NCI-H1048 (cell line): Measurements from ENCODE around the gene PXMP2.

Experiments
- DNase-seq: peaks from one replicate; lab custom pipeline; 2025; lab: John Stamatoyannopoulos, UW

The PXMP2 gene

DNA sequence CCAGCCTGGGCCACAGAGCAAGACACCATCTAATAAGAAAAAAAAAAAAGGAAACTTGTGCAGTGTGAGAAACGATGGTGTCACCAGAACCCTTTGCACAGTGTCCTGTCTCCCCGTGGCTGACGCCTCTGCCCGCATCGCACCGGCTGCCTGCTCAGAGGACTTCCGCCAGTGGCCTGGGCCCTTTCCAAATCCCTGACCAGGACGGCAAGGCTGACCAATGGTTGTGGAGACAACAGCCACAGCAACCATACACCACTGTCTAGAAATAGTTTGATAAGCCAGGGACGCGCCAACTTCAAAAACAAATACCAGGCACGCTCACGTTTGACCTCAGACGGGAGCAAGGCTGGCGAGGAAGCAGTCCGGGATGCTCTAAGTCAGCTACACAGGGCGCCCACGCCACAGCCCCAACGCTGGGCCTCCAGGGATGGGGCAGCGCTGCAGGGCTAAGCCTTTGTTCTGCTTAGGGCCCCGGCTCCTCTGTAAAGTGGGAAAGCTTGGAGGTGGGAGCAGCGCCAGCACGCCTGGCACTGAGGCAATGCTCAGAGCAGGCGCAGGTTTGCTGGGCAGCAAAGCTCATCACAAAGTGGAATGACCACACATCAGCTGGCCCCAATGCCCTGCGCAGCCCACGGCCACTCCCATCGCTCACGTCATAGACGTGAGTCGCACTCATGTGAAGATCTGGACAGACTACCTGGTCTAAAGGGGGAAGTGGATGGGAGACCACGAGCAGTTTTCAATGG lies 35.8 kb downstream of the PXMP2 start:
- DNase-seq: no peak

DNA sequence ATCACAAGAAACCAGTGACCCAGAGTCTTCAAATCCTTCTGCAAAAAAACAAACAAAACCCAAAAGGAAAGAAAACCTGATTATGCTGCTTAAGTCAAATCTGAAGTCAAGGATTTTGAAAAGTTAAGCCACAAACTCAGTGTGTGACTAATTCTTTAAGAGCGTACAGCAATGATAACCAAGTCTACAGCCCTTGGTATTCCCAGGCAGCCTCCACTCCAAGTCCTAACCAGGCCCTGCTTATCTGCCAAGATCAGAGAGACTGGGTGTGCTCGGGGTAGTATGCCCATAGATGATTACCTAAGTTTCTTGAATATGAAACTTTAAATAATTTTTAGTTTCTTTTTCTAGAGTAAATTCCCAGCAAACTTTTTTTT lies 36.4 kb downstream of the PXMP2 start:
- no peak for DNase-seq

DNA sequence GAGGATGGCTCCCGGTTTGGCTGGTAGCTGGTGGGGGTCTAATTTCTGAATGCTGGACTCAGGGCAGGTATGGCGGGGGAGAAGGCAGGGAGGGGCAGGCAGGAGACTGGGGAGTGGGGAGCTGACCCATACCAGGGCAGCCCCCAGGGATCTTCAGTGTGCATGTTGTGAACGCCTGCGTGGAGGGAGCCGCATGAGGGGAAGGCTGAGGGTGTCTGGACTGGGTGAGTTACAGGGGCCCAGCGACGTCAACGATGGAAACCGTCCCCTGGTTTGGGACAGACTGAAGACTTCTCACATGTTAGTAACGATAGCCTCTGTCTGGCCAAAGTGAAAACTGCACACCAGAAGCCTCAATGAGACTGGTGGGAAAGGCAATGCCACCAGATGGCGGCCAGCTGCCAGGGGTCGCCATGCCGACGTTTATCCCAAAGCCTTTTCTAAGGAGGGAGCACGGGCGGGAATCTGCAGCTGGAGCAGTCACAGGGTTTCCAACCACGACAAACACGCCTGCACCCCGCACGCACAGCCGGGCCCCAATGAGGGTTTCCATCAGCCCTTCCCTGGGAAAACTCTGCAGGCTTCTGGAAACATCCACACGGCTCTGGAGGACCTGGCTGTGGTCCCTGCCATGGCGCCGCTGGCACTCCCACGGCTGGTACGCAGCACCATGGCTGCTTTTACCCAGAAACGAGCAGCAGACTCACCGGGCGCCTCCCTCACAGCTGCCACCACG lies 37.3 kb downstream of the PXMP2 start:
- DNase-seq: no peak

DNA sequence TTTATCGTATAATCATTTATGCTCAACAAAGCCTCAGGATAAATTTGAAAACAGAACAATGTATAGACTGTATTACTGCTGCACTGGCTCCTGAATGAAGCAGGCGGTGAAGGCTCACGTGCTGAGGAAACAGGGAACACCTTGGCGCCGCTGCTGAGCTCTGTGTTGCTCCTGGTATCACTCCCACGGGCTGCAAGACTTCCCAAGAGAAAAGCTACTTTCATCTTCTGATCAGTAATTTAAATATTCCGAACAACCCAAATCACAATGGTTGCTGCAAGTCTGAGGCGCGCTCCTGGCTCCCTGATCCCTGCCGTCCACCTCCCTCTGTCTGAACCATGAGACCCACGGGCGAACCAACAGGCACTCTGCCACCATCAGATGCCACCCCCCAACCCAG lies 39.0 kb downstream of the PXMP2 start:
- DNase-seq: no peak

DNA sequence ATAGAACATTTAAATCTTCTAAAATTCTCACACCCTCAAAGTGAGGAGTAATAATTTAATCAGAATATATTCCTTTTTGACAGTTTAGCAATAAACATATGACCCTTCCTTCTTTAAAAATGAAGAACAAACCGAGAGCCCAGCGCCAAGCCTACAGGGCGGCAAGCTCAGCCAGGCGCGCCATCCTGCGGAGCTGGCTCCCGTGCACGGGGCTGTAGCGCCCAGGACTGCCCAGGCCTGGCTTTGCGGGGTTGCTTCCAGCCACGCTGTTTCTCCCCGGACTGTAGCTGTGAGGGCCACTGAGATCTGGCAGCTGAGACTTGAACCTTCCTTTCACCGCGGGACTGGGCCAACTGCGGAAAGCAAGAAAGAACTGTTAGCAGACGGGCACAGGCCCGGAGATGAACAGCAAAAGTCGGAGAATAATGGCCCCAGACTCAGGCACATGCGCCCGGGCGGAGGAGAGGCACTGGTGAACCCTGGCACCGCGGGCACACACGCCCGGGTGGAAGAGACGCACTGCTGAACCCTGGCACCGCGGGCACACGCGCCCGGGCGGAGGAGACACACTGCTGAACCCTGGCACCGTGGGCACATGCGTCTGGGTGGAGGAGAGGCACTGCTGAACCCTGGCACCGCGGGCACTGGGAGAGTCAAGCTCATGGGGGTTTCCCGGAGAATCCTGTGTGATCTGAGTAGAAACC lies 39.9 kb downstream of the PXMP2 start:
- DNase-seq: no peak

DNA sequence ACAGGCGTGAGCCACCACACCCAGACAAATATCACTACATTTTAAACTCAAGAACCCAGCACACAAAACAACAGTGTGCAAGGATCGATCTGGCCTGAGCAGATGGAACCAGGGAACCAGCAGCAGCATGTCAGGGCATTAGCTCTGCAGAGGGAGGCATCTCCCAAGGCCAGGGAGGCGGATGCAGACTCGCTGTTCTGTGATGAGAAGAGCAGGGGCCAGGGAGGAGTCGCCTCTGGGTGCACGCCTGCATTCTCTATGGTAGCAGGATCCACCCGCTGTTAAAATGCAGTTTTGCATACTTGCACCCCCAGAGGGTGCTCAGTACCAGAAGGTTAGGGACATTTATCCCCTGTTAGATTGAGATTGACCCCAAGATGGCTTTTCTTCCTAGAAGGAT lies 41.1 kb downstream of the PXMP2 start:
- DNase-seq: no peak

DNA sequence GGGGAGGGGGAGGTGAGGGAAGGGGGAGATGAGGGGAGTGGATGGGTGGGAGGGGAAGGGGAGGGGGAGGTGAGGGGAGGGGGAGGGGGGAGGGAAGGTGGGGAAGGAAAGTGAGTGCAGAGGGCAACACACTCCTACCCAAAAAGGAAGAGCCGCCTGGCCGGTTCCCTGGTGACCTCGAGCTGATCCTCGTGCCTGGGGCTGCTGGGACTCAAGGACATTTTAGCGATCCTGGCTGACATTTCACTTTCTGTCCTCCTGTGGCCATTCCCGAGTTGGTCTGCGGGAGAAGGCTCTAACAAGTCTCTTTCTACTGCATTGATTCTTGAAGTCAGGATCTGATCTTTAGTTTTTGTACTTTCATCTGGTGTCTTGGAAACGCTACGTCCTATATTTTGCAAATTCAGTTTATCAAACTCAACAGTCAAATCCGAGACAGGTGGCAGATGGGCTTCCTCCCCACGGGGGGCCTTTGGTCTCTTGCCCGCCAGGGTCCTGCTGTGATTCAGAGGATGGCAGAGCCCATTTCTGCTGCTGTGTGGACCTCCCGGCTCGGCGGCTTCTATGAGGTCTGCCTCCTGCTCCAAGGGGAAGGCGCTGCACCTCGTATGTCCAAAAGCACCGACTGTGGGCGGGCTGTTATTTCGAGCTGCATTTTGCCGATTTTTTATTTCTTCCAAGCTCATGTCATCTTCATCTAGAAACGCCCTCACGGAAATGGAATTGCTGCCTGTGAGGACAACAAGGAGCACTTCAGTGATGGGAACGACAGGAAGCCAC lies 42.3 kb downstream of the PXMP2 start:
- DNase-seq: no peak

DNA sequence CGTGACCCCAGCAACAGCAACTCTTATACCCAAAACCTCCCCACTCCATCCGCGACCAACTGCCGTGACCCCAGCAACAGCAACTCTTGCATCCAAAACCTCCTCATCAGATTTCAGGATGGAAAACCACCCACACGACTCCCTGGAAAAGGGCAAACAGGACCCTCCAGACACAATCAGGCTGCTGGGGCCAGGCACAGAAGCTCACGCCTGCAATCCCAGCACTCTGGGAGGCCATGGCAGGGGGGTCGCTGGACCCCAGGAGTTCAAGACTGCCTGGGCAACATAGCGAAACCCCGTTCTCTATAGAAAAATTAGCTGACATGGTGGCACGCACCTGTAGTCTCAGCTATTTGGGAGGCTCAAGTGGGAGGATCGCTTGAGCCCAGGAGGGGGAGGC lies 43.0 kb downstream of the PXMP2 start:
- no peak for DNase-seq

DNA sequence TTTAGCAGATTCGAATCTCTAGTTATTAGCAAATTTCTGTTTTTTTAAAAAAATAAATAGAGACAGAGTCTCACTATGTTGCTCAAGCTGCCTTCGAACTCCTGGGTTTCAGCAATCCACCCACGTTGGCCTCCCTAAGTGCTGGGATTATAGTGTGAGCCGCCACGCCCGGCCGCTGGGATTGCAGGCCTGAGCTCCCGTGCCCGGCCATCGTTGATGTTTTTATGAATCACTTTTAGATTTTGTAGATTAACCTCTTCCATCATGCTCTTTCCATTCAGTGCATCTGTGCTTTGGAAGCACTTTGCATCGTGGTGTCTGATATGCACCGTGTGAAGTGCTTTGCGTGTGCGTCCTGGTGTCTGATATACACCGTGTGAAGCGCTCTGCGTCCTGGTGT lies 44.2 kb downstream of the PXMP2 start:
- no peak for DNase-seq

DNA sequence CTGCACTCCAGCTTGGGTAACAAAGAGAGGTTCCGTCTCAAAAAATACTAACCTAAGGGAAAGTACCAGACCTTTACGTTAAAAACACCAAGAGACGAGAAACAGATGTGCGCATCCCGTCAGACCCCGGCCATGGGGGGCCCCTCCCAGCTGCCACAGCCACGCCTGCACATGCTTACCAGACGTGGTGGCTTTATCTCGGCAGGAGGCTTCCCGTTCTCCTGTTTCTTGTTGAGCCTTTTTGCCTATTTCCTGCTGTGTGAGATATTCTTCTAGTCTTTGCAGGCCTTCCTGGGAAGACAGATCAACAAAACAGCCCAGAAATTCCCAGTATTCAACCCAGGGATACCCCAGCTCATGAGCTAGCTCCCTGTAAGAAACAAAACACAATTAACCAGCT lies 46.8 kb downstream of the PXMP2 start:
- no peak for DNase-seq

DNA sequence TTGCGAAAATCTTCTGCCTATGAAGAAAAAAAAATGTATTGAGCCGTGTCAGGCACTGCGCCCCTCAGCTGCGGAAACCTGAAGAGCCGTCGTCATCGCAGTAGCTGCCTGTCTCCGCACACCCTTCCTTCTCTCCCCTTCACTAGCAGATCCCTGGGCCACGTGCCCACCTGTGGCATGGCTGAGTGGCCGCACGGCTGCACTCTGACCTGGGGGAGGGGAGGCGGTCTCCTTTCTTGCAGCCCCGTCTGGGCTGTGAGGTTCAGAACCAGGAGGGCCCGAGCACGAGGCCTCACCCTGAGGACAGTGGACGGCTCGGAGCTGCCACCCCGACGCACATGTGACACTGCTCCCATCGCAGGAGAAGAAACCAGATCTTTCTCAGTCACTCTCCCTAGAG lies 48.1 kb downstream of the PXMP2 start:
- DNase-seq: no peak

DNA sequence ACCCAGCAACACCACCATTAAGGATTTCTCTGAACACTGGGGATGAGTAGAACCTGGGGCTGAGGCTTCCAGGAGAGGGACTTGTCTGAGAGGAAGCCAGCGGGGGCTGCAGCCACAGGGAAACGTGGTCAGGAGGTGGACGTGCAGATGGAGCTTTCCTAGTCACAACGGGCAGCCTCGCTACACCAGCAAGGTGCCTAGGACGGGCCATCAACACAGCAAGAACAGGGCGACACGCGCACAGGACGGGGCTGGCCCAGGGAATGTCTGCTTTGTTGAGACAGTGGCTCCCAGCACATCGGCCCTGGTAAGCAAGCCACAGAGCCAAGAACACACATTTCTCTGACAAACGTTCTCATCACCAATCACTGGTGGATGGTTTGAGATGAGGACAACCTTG lies 49.0 kb downstream of the PXMP2 start:
- DNase-seq: no peak

DNA sequence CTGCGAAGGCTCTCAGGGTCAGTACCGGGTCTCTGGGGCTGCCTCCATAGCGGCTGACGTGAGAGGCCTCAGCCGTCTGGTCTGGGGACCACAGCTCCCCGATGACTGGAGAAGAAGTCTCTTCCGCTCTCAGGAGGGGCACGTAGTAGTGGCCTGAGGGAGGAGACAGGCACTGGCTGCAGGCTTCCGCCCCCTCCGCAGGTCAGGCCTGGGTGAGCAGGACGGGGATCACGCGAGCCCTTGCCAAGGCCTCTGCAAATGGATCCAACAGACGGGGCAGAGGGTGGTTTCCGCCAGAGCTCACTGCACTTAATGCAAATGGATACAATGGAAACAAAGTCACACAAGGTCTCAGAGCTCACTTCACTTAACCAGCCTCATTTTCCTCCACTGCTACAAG lies 49.5 kb downstream of the PXMP2 start:
- DNase-seq: no peak

DNA sequence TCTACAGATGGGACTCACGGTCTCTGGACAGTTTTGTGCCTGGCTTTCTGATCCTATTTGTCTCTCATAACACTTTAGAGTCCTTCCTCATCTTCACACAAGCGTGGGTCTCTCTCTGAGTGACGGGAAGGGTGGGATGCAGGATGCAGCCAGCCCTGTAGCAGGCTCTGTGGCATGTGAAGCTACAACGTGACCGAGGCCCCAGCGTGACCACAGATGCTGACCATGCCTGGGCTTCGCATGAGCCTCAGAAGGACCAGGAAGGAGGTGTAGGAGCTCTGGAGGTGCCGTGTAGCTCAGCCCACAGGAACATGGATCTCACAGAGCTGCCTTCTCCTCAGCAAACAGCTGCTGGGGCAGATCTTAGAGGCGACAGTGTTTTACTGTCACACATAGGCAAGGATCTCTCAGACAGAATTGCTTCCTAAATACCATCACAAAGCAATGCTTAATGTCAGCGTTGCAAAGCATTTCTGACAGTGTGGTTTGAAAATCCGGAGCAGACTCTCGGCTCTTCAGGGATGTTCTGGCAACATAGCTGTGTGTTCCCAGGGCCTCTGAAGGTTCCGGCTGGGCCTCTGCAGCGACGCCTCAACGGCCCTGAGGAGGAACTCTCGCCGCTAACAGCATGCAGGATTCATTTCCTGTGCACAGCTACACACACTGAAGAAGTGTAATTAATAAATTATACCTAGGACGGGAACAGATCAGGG lies 52.4 kb downstream of the PXMP2 start:
- no peak for DNase-seq

DNA sequence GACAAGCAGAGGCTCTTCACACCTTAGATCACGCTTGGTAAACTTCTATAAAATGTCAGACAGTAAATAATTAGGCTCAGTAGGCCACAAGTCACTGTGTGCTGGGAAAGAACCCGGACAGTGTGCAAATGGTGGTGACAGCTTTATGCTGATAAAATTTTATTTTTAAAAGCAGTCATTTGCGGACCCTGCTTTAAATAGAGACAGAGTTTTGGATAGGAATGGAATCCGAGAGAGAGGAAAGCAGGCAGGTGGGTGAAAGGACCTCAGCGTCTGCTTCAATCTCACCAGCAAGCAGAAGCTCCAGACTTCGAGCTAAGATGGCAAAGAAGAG lies 52.9 kb downstream of the PXMP2 start:
- DNase-seq: no peak

DNA sequence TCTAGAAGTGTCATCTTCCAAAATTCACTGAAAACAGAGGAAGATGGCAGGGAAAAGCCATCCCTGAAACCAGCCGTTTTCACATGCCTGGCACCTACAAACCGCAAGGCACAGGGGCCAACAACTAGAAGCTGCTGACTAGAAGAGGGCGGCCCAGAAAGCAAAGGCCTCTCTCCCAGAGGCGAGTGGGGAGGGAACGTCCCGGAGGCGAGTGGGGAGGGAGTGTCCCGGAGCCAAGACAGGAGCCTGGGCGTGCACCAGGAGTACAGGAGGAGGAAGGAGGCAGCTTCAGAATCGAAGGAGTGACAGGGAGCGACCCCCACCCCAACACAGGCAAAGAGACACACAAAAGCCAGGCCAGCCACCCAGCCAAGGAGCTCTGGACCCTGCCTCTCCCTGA lies 53.3 kb downstream of the PXMP2 start:
- DNase-seq: no peak

DNA sequence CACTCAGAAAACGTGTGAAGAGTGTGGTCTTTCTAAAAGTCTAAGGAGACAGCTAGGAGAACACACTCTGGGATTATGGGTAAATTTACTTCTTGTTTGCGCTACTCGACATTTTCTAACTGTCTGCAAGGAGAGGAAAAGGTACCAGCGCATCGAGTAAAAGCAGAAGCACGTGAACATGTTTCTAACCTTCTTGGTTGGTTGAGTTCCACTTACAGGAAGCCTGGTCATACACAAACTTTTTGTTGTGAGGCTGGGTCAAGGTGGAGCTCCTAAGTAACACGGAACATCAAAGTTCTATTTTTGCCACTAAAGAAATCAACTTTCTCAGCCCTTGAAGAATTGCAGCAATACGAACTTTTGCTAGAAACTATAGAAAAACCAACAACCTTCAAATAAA lies 54.2 kb downstream of the PXMP2 start:
- DNase-seq: no peak

DNA sequence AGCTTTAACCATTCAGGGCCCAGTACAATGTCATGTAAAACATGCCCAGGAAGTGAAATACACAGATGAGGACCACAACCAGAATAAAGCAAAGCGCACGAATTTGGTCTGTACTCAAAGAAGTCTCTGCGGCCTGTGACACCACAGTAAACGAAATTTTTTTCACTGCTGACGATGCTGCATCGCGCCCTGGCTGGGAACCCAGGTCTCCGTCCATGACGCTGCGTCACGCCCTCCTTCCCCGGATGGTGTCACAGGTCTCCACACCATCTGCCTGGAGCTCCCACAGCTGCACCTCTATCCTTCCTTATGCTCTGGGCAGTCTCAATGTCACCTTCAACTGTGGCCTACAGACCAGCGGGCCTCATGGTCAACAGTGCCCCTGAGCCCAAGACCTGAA lies 56.4 kb downstream of the PXMP2 start:
- no peak for DNase-seq

DNA sequence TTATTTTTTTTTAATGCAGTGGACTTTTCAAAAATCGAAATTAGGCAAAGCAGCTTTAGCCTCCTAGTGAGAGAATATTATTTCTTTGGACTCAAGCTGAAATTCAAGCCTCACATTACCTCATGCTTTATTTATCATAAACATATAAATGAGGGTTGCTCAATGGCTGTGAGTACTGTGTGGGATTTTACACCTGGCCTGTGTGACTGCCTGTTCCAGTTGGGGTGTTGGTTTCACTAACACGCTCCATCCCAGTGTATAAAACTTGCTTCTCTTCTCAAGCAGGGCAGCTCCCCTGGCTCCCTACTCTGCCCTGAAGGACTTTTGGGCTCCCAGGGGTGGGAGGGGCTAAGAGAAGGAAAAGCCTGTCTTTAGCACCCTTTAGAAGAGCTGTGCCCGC lies 59.2 kb downstream of the PXMP2 start:
- no peak for DNase-seq

DNA sequence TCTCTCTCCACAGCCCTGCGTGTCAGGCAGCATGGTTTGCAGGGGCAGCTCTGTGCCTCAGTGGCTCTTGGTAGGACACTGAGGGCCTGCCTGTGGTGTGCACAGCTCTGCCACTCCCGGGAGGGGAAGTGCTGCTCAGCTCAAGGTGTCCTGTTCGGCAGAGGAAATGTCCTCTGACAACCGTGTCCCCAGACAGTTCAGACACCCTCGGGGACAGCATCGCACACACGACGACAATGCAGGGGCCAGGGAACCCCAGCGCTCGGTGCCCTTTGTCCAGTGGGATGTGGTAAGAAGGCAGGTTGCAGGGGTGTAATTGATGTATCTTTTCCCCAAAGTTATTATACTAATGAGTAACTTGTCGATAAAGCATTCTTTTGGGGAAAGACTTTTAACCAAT lies 60.0 kb downstream of the PXMP2 start:
- no peak for DNase-seq

DNA sequence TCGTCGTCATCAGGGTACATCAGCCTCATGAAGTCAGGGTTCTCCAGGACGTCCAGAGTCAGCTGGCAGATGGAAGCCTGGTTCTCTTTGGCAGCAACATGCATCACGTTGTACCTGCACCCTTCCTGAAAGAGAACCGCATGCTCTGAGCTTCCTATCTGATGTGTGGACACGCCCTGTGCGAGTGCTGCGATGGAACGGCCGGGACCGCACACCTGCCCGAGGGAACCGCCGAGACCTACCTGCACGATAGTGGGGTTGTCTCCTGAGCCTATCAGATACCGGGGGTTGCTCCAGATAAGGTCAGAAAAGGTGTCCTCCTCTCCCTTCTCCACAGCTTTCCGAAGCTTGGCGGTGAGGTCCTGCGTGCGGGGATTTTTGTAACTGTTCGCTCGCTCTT lies 60.5 kb downstream of the PXMP2 start:
- DNase-seq: no peak

DNA sequence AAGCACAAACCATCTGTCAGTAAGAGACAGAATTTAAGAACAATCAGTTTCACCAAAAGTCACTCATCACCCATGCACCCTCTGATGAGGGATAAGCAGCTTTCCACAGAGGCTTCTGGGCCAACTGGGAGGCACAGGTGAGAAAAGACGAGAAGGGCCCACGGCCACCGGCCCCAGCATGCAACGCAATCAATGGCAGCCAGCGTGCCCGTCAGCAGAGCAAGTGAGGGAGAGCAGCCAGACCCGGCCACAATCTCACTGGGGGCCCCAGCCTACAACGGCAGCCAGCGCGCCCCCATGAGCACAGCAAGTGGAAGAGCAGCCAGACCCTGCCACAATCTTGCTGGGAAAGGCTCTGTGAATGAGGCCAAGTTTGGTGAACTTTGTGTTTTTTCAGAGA lies 60.9 kb downstream of the PXMP2 start:
- DNase-seq: no peak
